Measurements from ENCODE around the gene MCF2L.

MCF2L gene

GRCh38 chr13:112965573-112966115 lies 3.4 kb upstream of the MCF2L start:
- no peak for DNase-seq

DNA sequence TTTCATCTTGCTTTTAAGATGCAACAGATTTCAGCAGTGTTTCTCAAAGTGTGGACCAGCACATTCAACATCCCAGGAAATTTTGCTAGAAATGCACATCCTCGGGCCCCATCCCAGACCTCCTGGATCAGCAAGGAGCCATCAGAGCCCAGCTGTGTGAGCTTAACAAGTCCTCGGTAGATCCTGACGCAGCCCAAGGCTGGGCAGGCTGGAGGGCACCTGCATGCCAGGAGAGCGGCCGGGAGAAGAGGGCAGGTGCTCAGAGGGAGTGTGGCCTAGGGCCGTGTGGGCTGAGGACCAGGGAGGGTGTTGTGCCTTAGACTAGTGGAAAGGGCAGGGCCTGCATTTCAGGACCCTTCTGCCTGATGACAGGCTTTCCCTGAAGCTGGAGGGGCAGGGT lies 2.2 kb upstream of the MCF2L start:
- no peak for DNase-seq

GRCh38 chr13:112967686-112968379 lies 1.2 kb upstream of the MCF2L start:
- no peak for DNase-seq

GRCh38 chr13:112968380-112968909 lies 569 bp upstream of the MCF2L start:
- peak; percentile 65 for DNase-seq

DNA sequence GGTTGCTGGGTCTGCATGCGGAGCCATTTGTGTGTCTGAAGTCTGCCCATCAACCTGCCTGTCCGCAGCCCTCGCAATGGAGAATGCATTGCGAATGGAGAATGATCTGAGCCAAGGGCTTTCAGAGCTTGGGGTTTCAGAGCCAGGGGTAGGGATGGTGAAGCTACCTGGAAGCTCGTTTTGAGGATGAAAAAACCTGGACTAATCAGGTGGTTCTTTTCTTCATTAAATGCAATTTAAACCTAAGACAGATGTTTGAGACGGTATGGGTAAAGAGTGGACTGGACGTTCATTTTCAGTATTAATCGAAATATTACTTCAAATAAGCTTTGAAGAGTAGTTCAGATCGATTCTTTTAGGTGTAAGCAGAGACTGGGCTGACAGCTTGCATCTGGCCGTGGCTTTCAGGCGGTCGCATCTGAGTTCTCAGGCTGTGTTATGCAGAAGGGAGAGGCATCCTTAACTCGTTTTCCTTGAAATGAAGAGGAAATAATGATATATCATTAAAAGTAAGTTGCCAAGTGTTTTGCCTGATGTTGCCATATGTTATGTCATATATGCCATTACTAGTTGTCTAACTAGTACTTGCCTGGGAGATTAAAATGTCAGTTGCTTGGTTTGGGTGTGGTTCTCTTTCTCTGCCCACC lies 801 bp downstream of the MCF2L start:
- peak; percentile 54 for DNase-seq

- DNase-seq = no peak
Measured at GRCh38 chr13:112970552-112971287, 1.7 kb downstream of the MCF2L start.

DNA sequence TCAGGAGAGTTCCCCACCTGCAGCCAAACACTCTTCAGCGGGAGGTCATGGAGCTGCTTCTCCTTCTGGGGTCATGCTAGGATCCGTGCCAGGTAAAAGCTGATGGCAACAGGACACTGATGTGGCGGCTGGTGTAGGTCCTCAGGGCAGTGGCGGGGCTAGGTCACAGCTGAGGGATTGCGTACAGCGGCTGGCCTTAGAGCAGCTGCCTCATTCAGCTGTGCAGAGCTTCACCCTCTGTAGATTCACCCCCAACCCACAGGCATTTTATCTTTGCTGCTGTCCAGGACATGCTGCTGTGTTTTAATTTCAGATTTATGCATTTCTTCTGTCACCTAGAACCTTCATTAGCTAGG lies 2.3 kb downstream of the MCF2L start:
- DNase-seq = no peak

DNA sequence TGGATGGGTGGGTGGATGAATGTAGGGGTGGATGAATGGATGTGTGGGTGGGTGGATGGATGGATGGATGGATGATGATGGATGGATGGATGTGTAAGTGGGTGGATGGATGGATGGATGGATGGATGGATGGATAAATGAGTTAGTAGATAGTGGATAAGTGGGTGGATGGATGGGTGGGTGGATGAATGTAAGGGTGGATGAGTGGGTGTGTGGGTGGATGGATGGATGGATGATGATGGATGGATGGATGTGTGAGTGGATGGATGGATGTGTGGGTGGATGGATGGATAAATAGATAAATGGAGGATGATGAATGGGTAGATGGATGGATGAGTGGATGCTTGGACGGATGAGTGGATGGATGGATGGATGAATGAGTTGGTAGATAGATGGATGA lies 3.2 kb downstream of the MCF2L start:
- no peak for DNase-seq

GRCh38 chr13:112972867-112973576 lies 4.0 kb downstream of the MCF2L start:
- no peak for DNase-seq

- no peak for DNase-seq
Measured at GRCh38 chr13:112973577-112973951, 4.5 kb downstream of the MCF2L start.

- no peak for DNase-seq
Measured at GRCh38 chr13:112974125-112974524, 5.1 kb downstream of the MCF2L start.

- no peak for DNase-seq
Measured at GRCh38 chr13:112974671-112975070, 5.7 kb downstream of the MCF2L start.

- DNase-seq = no peak
Measured at GRCh38 chr13:112975401-112975939, 6.5 kb downstream of the MCF2L start.

- no peak for DNase-seq
Measured at GRCh38 chr13:112976526-112976925, 7.5 kb downstream of the MCF2L start.

GRCh38 chr13:112977091-112977490 lies 8.1 kb downstream of the MCF2L start:
- DNase-seq = no peak

DNA sequence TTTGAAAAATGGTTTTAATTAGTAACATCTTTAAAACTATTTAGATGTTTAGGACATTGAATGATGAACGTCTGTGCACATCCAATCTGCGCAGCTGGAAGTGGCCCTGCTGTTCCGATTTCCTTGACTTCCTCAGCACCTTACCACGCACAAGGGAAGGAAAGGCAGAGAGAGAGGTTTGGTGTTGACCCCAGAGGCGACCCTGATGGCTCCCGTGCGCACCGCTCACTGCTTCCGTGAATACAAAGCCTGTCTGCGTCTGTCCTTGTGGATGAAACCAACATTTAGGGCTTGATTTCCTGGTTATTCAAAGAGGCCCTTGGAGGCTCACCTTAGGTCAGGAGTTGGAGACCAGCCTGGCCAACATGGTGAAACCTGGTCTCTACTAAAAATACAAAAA lies 8.5 kb downstream of the MCF2L start:
- no peak for DNase-seq

DNA sequence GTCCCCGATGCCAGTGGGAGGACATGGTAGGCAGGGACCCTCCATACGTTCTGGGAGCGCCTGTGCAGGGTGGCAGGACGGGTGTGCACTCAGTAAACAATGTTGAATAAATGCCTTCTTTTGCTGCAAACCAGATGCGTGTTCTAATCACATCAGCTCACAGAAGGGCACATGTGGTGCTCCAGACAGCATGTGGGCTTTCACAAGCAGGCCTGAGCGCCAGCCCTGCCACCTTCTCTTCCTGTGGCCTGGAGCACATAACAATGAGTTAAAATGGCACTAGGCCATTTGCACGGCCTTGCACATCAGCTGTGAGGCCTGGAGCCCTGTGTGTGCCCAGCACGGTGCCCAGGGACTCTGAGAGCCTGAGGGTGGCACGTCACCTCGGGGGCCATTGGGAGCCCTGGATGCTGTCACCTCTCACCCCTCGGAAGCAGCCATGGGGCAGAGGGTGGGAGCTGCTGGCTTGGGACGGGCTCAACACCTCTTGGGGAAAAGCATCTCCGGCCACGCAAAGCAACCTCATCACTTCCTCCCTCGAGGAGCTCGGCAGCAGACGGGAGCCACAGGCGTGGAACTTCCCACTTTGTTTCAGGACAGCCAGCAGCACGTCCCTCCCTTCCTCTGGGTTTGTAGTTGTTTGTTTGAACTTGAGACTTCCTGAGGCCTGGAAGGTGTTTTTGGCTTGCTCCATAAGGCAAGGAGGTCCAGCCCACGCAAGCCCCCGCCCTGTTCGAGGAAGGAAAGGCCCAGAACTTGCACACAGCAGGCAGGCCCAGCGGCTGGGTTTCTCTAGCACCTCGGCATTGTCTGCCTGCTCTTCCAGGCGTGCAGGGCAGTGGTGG lies 9.8 kb downstream of the MCF2L start:
- DNase-seq = no peak

- no peak for DNase-seq
Measured at GRCh38 chr13:112979406-112979902, 10.4 kb downstream of the MCF2L start.

DNA sequence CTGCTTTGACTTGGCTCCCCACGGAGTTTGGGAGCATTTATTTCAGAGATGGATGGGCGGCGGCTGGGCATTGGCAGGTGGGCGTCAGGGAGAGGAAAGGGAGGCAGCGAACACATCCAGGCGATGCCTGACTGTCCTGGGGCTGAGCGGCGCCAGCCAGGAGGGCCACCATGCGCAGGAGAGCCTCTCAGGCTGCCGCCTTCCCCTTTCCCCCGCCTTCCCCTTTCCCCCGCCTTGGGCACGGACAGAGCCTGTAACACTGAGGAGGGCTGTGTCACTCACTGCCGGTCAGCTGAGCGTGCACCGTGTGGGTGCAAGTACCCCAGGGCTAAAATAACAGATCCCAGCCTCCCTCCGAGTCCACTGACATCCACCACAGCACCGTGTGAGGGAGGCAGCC lies 11.4 kb downstream of the MCF2L start:
- DNase-seq = no peak

DNA sequence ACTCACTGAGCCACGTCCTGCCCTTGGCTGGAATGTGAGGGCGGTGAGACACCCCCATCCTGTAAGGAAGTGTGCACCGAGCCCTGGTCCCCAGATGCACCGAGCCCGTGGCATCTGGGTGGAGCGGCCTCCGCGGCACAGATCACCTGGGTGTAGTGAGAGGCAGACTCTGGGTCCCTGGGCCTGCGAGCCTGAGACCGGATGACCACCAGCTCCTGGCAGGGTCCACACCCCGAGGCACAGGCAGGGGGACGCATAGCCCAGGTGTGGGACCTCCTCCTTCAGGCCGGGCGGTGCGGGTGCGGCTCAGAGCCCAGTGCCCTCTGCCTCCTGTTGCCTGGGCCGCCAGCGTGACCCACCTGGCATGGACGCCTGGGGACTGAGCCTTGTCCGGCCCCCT lies 12.4 kb downstream of the MCF2L start:
- DNase-seq = no peak

- DNase-seq = no peak
Measured at GRCh38 chr13:112982281-112983041, 13.4 kb downstream of the MCF2L start.
